Measurements from ENCODE around the gene DYRK1A.

DNA sequence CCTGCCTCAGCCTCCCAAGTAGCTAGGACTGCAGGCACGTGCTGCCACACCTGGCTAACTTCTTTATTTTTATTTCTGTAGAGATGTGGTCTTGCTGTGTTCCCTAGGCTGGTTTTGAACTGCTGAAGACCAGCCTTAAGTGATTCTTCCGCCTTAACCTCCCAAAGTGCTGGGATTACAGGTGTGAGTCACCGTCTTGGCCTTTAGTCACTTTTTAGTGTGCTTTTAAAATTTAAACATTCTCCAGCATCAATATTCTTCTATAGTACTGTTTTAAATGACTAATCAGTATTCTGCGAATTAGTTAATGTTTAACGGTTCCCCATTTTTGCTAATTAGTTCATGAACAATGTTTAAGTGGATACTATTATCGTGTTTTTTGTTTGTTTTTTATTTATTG lies 60.6 kb downstream of the DYRK1A start:
- TF ChIP-seq CTCF (tag by site-specific recombination; IDR thresholded peaks at IDR 0.05), result no peak
- no peak for TF ChIP-seq ZFP37 (tag by site-specific recombination; IDR thresholded peaks at IDR 0.05)
- TF ChIP-seq ZNF692 (tag by site-specific recombination; IDR thresholded peaks at IDR 0.05), result no peak

All from HEK293 (cell line).